OCI-LY7 (cell line): ENCODE data around the gene LPGAT1. TPM values are rescaled to one million over a fixed set of nuclear protein-coding genes. Genes with fewer than 3 reads are reported as not detected.

Source experiments
- BruUV-seq: library from RNA; stranded (reverse); fragments of 400-500 nt; replicated peaks from 2 replicates; lab custom pipeline; 2021; lab: Mats Ljungman, UMichigan
- CTCF ChIA-PET: fragments of 300-600 bp; sonication (Branson Sonifier 250); formaldehyde crosslinking; loops from one replicate; lab custom pipeline; 2022; ENCODE audit warnings: antibody characterized with exemption; ENCODE audit not compliant: unreplicated experiment; lab: Charles Lee
- POLR2A ChIA-PET: fragments of 300-600 bp; sonication (Branson Sonifier 250); formaldehyde crosslinking; loops from one replicate; lab custom pipeline; 2022; ENCODE audit warnings: antibody characterized with exemption; lab: Charles Lee
- DNase-seq: peaks from one replicate; pipeline ENCODE4 v3.0.0-alpha.2; 2015; ENCODE audit warnings: low spot score
- H2AFZ ChIP-seq: fragments of 200-600 bp; sonication (generic), shearing (Covaris generic); 2 replicates; pipeline ENCODE4 v1.6.1; 2014; ENCODE audit warnings: mild to moderate bottlenecking, antibody characterized with exemption, low read length, moderate library complexity
- H3K27ac ChIP-seq: fragments of 200-600 bp; sonication (generic); 2 replicates; pipeline ENCODE4 v1.5.1; 2014; ENCODE audit warnings: mixed run types, low read depth, mild to moderate bottlenecking, moderate library complexity, low read length, inconsistent platforms; ENCODE audit not compliant: poor library complexity, severe bottlenecking
- H3K36me3 ChIP-seq: fragments of 200-600 bp; sonication (generic); 2 replicates; pipeline ENCODE4 v1.6.1; 2014; ENCODE audit warnings: mild to moderate bottlenecking, antibody characterized with exemption, low read length, moderate library complexity, mixed read lengths; ENCODE audit not compliant: insufficient read depth
- H3K4me1 ChIP-seq: fragments of 200-600 bp; sonication (generic); 2 replicates; pipeline ENCODE4 v1.5.1; 2014; ENCODE audit warnings: mild to moderate bottlenecking, low read length; ENCODE audit not compliant: insufficient read depth, poor library complexity, severe bottlenecking
- H3K4me2 ChIP-seq: fragments of 200-600 bp; sonication (generic); 2 replicates; pipeline ENCODE4 v1.6.1; 2014; ENCODE audit warnings: mild to moderate bottlenecking, low read length
- H3K4me3 ChIP-seq: fragments of 200-600 bp; sonication (generic); 2 replicates; pipeline ENCODE4 v1.5.1; 2014; ENCODE audit warnings: mild to moderate bottlenecking, low read depth, low read length; ENCODE audit not compliant: poor library complexity, severe bottlenecking
- H3K79me2 ChIP-seq: fragments of 200-600 bp; sonication (generic); 2 replicates; pipeline ENCODE4 v1.6.1; 2016; ENCODE audit warnings: low read depth, mild to moderate bottlenecking, low read length, moderate library complexity, mixed read lengths; ENCODE audit not compliant: insufficient read depth
- H3K9me2 ChIP-seq: fragments of 200-600 bp; sonication (generic); 2 replicates; pipeline ENCODE4 v1.6.1; 2016; ENCODE audit warnings: mild to moderate bottlenecking, low read length, mixed read lengths; ENCODE audit not compliant: insufficient read depth
- H3K9me3 ChIP-seq: fragments of 200-600 bp; sonication (generic); 2 replicates; pipeline ENCODE4 v1.6.1; 2014; ENCODE audit warnings: mild to moderate bottlenecking, mixed run types, low read length, mixed read lengths
- H4K20me1 ChIP-seq: fragments of 200-600 bp; sonication (generic); 2 replicates; pipeline ENCODE4 v1.6.1; 2014; ENCODE audit warnings: mild to moderate bottlenecking, antibody characterized with exemption, low read length, moderate library complexity, mixed read lengths; ENCODE audit not compliant: insufficient read depth
- CTCF ChIP-seq: fragments of 200-600 bp; sonication (generic); conservative IDR thresholded peaks from 2 replicates; pipeline ENCODE4 v1.5.1; 2014; ENCODE audit warnings: mild to moderate bottlenecking, antibody characterized with exemption, low read length, moderate library complexity, mixed read lengths
- EZH2phosphoT487 ChIP-seq: fragments of 200-600 bp; sonication (generic); IDR thresholded peaks from 2 replicates; pipeline ENCODE4 v1.6.1; 2018; ENCODE audit warnings: low read depth, borderline replicate concordance, mild to moderate bottlenecking, mixed run types, antibody characterized with exemption, low read length, moderate library complexity, mixed read lengths
- intact Hi-C: fragments of 100-400 bp; cut with micrococcal nuclease; formaldehyde crosslinking; loops from one replicate; pipeline ENCODE4 v1.10.0; 2022; ENCODE audit not compliant: unreplicated experiment
- total RNA-seq, 2 experiments: library from RNA; depleted of rRNA in 1 of 2; stranded (reverse); fragments of >200 nt in 1 of 2; shearing (Covaris generic) in 1 of 2; gene quantifications; 2 replicates each; pipeline ENCODE4 v1.2.3, GENCODE V29; 2014 to 2022

The LPGAT1 gene
- total RNA-seq, 2 experiments from 2014 or later = 14.1 to 35.2 TPM

GRCh38 chr1:211827051-211827450 lies 3.5 kb downstream of the LPGAT1 start:
- intact Hi-C loops = loop anchor here (10.0 kb wide), 1 partner anchor 252 kb away; the partner anchor contains the start of gene SLC30A1
- POLR2A ChIA-PET = interaction anchor here (0.9 kb wide), 1 partner anchor 17 kb away, joined by 3 read pairs; no protein-coding TSS in a partner anchor

GRCh38 chr1:211825980-211826379 lies 4.6 kb downstream of the LPGAT1 start:
- no peak overlapping the region for H2AFZ ChIP-seq
- H3K4me3 ChIP-seq = no peak overlapping the region
- no peaks in the 10 kb centered on the region for H3K9me3 ChIP-seq
- intact Hi-C loops = loop anchor here (10.0 kb wide), 1 partner anchor 251 kb away; the partner anchor contains the start of gene SLC30A1
- no peaks in the 10 kb centered on the region for H3K79me2 ChIP-seq
- CTCF ChIA-PET = no interaction called here
- H3K4me2 ChIP-seq = no peak overlapping the region
- TF ChIP-seq EZH2phosphoT487 (no peak), CTCF (no peak)
- POLR2A ChIA-PET = interaction anchor here (0.6 to 1.0 kb wide), 4 partner anchors 10 to 126 kb away, joined by 3 to 5 read pairs (median 3); no protein-coding TSS in a partner anchor
- H3K9me2 ChIP-seq = no peaks in the 10 kb centered on the region
- peaks cover 7% of the 10 kb centered on the region; the same call in 1 of the 2 replicates for H4K20me1 ChIP-seq
- H3K27ac ChIP-seq = no peak overlapping the region
- DNase-seq = no peak
- H3K4me1 ChIP-seq = peaks cover 17% of the 10 kb centered on the region
- BruUV-seq = no TSS peak
- H3K36me3 ChIP-seq = peaks cover 6% of the 10 kb centered on the region; the same call in 1 of the 2 replicates

More at GRCh38 chr1:211827051-211827450, 3.5 kb downstream of the LPGAT1 start:
- H3K9me3 ChIP-seq = no peaks in the 10 kb centered on the region
- H3K4me3 ChIP-seq = no peak overlapping the region
- BruUV-seq = no TSS peak
- DNase-seq = no peak
- CTCF ChIA-PET = no interaction called here
- no peaks in the 10 kb centered on the region for H3K79me2 ChIP-seq
- H3K4me2 ChIP-seq = peak overlapping the region; percentile 35; the same call in 1 of the 2 replicates
- H3K27ac ChIP-seq = no peak overlapping the region
- peaks cover 7% of the 10 kb centered on the region; the same call in 1 of the 2 replicates for H4K20me1 ChIP-seq
- TF ChIP-seq CTCF (no peak), EZH2phosphoT487 (no peak)
- H2AFZ ChIP-seq = no peak overlapping the region
- peaks cover 27% of the 10 kb centered on the region for H3K4me1 ChIP-seq
- no peaks in the 10 kb centered on the region for H3K9me2 ChIP-seq
- 0 out of 2 replicates have a peak, but pooled peaks cover 4% of the 10 kb centered on the region for H3K36me3 ChIP-seq
